Neuronal stem cell (in vitro differentiated cells): Measurements from ENCODE around the gene RYR2.

Experiments
- DNase-seq: peaks from one replicate; pipeline ENCODE4 v3.0.0-alpha.2; 2013; ENCODE audit warnings: low spot score
- H2AFZ ChIP-seq: one replicate; pipeline ENCODE4 v1.6.1; 2013; ENCODE audit warnings: mild to moderate bottlenecking, low read length, inconsistent platforms
- H2AK5ac ChIP-seq: 2 replicates; pipeline ENCODE4 v1.6.1; 2013; ENCODE audit warnings: low read depth, mild to moderate bottlenecking, inconsistent platforms, low read length, moderate library complexity, mixed read lengths
- H2BK120ac ChIP-seq: 2 replicates; pipeline ENCODE4 v1.6.1; 2013; ENCODE audit warnings: low read depth, mild to moderate bottlenecking, inconsistent platforms, low read length, moderate library complexity, mixed read lengths
- H2BK12ac ChIP-seq: one replicate; pipeline ENCODE4 v1.6.1; 2013; ENCODE audit warnings: low read length, inconsistent platforms
- H2BK15ac ChIP-seq: 2 replicates; pipeline ENCODE4 v1.6.1; 2013; ENCODE audit warnings: mild to moderate bottlenecking, low read length, inconsistent platforms, mixed read lengths
- H2BK5ac ChIP-seq: one replicate; pipeline ENCODE4 v1.6.1; 2013; ENCODE audit warnings: inconsistent platforms, mild to moderate bottlenecking, low read length, moderate library complexity
- H3K14ac ChIP-seq: one replicate; pipeline ENCODE4 v1.6.1; 2013; ENCODE audit warnings: low read length, inconsistent platforms
- H3K18ac ChIP-seq: 2 replicates; pipeline ENCODE4 v1.6.1; 2013; ENCODE audit warnings: low read length, inconsistent platforms
- H3K23ac ChIP-seq: 2 replicates; pipeline ENCODE4 v1.6.1; 2013; ENCODE audit warnings: low read depth, mild to moderate bottlenecking, mixed read lengths, low read length, inconsistent platforms; ENCODE audit not compliant: poor library complexity
- H3K27ac ChIP-seq: replicated peaks from 3 replicates; pipeline ENCODE4 v1.5.1; 2013; ENCODE audit warnings: low read length, inconsistent platforms
- H3K27me3 ChIP-seq, 3 experiments: 2 replicates each; pipeline ENCODE4 v1.6.1; 2013; ENCODE audit warnings: low read length in 3 of 3, mild to moderate bottlenecking in 2 of 3, inconsistent platforms in 1 of 3, low read depth in 1 of 3, mixed read lengths in 1 of 3, moderate library complexity in 1 of 3; ENCODE audit not compliant: control insufficient read depth in 3 of 3, insufficient read depth in 3 of 3
- H3K36me3 ChIP-seq, 2 donors: replicated peaks in 1 of 2; 2 replicates each; pipeline ENCODE4 v1.6.1; 2013; ENCODE audit warnings: low read length in 2 of 2; ENCODE audit not compliant: control insufficient read depth in 2 of 2, insufficient read depth in 2 of 2
- H3K4ac ChIP-seq: 2 replicates; pipeline ENCODE4 v1.6.1; 2013; ENCODE audit warnings: inconsistent platforms, mild to moderate bottlenecking, low read length, moderate library complexity
- H3K4me1 ChIP-seq, 2 donors: 1 replicate in 1 of 2; 2 replicates in 1 of 2; pipeline ENCODE4 v1.6.1; 2013; ENCODE audit warnings: low read length in 2 of 2, low read depth in 1 of 2; ENCODE audit not compliant: control insufficient read depth in 2 of 2, insufficient read depth in 1 of 2
- H3K4me2 ChIP-seq: one replicate; pipeline ENCODE4 v1.6.1; 2013; ENCODE audit warnings: mild to moderate bottlenecking, low read length, inconsistent platforms; ENCODE audit not compliant: insufficient read depth, poor library complexity, severe bottlenecking
- H3K4me3 ChIP-seq, 2 donors: 2 replicates each; pipeline ENCODE4 v1.5.1; 2013; ENCODE audit warnings: low read length in 2 of 2, mild to moderate bottlenecking in 2 of 2, inconsistent platforms in 1 of 2, moderate library complexity in 1 of 2
- H3K79me1 ChIP-seq: one replicate; pipeline ENCODE4 v1.6.1; 2013; ENCODE audit warnings: low read depth, mild to moderate bottlenecking, inconsistent platforms, low read length, moderate library complexity
- H3K9ac ChIP-seq: one replicate; pipeline ENCODE4 v1.6.1; 2013; ENCODE audit warnings: mild to moderate bottlenecking, low read depth, low read length, inconsistent platforms; ENCODE audit not compliant: poor library complexity
- H3K9me3 ChIP-seq, 2 donors: replicated peaks in 1 of 2; 2 replicates each; pipeline versions ENCODE3 to v1.6.1; 2013; ENCODE audit warnings: low read length in 2 of 2, mild to moderate bottlenecking in 2 of 2, inconsistent platforms in 1 of 2, low read depth in 1 of 2, mixed read lengths in 1 of 2, moderate library complexity in 1 of 2; ENCODE audit not compliant: control insufficient read depth in 2 of 2, insufficient read depth in 1 of 2
- H4K8ac ChIP-seq: one replicate; pipeline ENCODE4 v1.6.1; 2013; ENCODE audit warnings: low read depth, mild to moderate bottlenecking, inconsistent platforms, low read length, moderate library complexity
- H4K91ac ChIP-seq: one replicate; pipeline ENCODE4 v1.6.1; 2013; ENCODE audit warnings: low read length, low read depth, mild to moderate bottlenecking, inconsistent platforms; ENCODE audit not compliant: poor library complexity
- WGBS, 2 donors: extraction: QIAGEN DNeasy Blood & Tissue Kit; methylation state at CpG; one replicate each; pipeline ENCODE4 v1.1.7; 2013; ENCODE audit warnings: missing lambda C conversion rate in 2 of 2, mixed read lengths in 1 of 2; ENCODE audit not compliant: insufficient read length in 2 of 2, insufficient replicate concordance in 1 of 2; ENCODE audit errors: extremely low coverage in 2 of 2; 5-methylcytosine and 5-hydroxymethylcytosine counted together

The RYR2 gene

GRCh38 chr1:237235091-237235490 lies 193.1 kb downstream of the RYR2 start:
- H2AFZ ChIP-seq, result peak overlapping the region; percentile 35
- DNase-seq, result no peak
- H3K79me1 ChIP-seq, result no peaks in the 10 kb centered on the region
- no peaks in the 10 kb centered on the region for H3K36me3 ChIP-seq
- no peak overlapping the region for H4K91ac ChIP-seq
- H3K23ac ChIP-seq, result no peak overlapping the region
- H2BK120ac ChIP-seq, result no peak overlapping the region
- H3K4me1 ChIP-seq, result no peaks in the 10 kb centered on the region
- H3K4ac ChIP-seq, result no peak overlapping the region
- WGBS, 2 donors, result no CpG with 5 or more reads among the region's 3 CpGs
- H4K8ac ChIP-seq, result no peak overlapping the region
- no peak overlapping the region for H2BK15ac ChIP-seq
- no peak overlapping the region for H3K4me3 ChIP-seq
- H2BK12ac ChIP-seq, result no peak overlapping the region
- H3K27ac ChIP-seq, result no peak overlapping the region
- no peaks in the 10 kb centered on the region for H3K27me3 ChIP-seq
- H3K4me2 ChIP-seq, result no peak overlapping the region
- H3K9ac ChIP-seq, result no peak overlapping the region
- H2BK5ac ChIP-seq, result no peak overlapping the region
- no peak overlapping the region for H3K14ac ChIP-seq
- H3K9me3 ChIP-seq, result no peaks in the 10 kb centered on the region
- no peak overlapping the region for H2AK5ac ChIP-seq
- H3K18ac ChIP-seq, result no peak overlapping the region

- H3K14ac ChIP-seq, result no peak overlapping the region
- no peaks in the 10 kb centered on the region for H3K27me3 ChIP-seq
- H3K4me1 ChIP-seq, result peaks cover 0 to 9% of the 10 kb centered on the region in 2 donors
- no peaks in the 10 kb centered on the region for H3K9me3 ChIP-seq
- no peak overlapping the region for H2BK5ac ChIP-seq
- no peak overlapping the region for H4K91ac ChIP-seq
- no peak overlapping the region for H3K18ac ChIP-seq
- no peak overlapping the region for H3K23ac ChIP-seq
- no peak overlapping the region for H2AK5ac ChIP-seq
- no peak for DNase-seq
- H2AFZ ChIP-seq, result no peak overlapping the region
- H3K4ac ChIP-seq, result no peak overlapping the region
- no peaks in the 10 kb centered on the region for H3K79me1 ChIP-seq
- no peak overlapping the region for H3K4me2 ChIP-seq
- H3K9ac ChIP-seq, result no peak overlapping the region
- H2BK12ac ChIP-seq, result no peak overlapping the region
- WGBS, 2 donors, result no CpG with 5 or more reads among the region's 3 CpGs
- no peak overlapping the region for H2BK15ac ChIP-seq
- H4K8ac ChIP-seq, result no peak overlapping the region
- H3K4me3 ChIP-seq, result no peak overlapping the region
- no peaks in the 10 kb centered on the region for H3K36me3 ChIP-seq
- H2BK120ac ChIP-seq, result no peak overlapping the region
- H3K27ac ChIP-seq, result no peak overlapping the region
These were observed 195.7 kb downstream of the RYR2 start for GRCh38 chr1:237237721-237238120.

GRCh38 chr1:237239248-237239647 lies 197.3 kb downstream of the RYR2 start:
- H2BK15ac ChIP-seq, result no peak overlapping the region
- H2BK12ac ChIP-seq, result no peak overlapping the region
- no peak overlapping the region for H2BK120ac ChIP-seq
- H3K27me3 ChIP-seq, result no peaks in the 10 kb centered on the region
- H3K23ac ChIP-seq, result no peak overlapping the region
- no peaks in the 10 kb centered on the region for H3K9me3 ChIP-seq
- no peak overlapping the region for H3K4me2 ChIP-seq
- peaks cover 0 to 10% of the 10 kb centered on the region in 2 donors for H3K4me1 ChIP-seq
- no CpG with 5 or more reads among the region's 6 CpGs for WGBS, 2 donors
- H3K14ac ChIP-seq, result no peak overlapping the region
- no peak overlapping the region for H4K8ac ChIP-seq
- H2AFZ ChIP-seq, result peak overlapping the region; percentile 40
- no peak overlapping the region for H3K27ac ChIP-seq
- no peak overlapping the region for H4K91ac ChIP-seq
- H3K36me3 ChIP-seq, result no peaks in the 10 kb centered on the region
- H3K79me1 ChIP-seq, result no peaks in the 10 kb centered on the region
- no peak overlapping the region for H2BK5ac ChIP-seq
- H3K4ac ChIP-seq, result no peak overlapping the region
- no peak overlapping the region for H3K9ac ChIP-seq
- no peak overlapping the region for H2AK5ac ChIP-seq
- no peak for DNase-seq
- H3K4me3 ChIP-seq, result no peak overlapping the region
- H3K18ac ChIP-seq, result no peak overlapping the region

GRCh38 chr1:237241038-237241437 lies 199.1 kb downstream of the RYR2 start:
- DNase-seq, result no peak
- Histone ChIP-seq H3K79me1 (no peaks in the 10 kb centered on the region), H3K18ac (no peak overlapping the region), H3K14ac (no peak overlapping the region), H3K27me3 (no peaks in the 10 kb centered on the region), H2BK5ac (no peak overlapping the region), H3K9me3 (no peaks in the 10 kb centered on the region), H3K4ac (no peak overlapping the region), H2BK12ac (no peak overlapping the region), H2AFZ (peak overlapping the region; percentile 57), H3K23ac (no peak overlapping the region), H2BK15ac (no peak overlapping the region), H3K4me1 (peaks cover 0 to 10% of the 10 kb centered on the region in 2 donors), H4K91ac (no peak overlapping the region), H3K27ac (no peak overlapping the region), H3K4me3 (no peak overlapping the region), H4K8ac (no peak overlapping the region), H2BK120ac (no peak overlapping the region), H3K4me2 (no peak overlapping the region), H3K9ac (no peak overlapping the region), H2AK5ac (no peak overlapping the region), H3K36me3 (no peaks in the 10 kb centered on the region)
- no CpG with 5 or more reads among the region's 3 CpGs for WGBS, 2 donors
